ENCODE results near the gene ARHGEF7.

Gene ARHGEF7

GRCh38 chr13:111259058-111259457 lies 143.9 kb downstream of the ARHGEF7 start:
- DNase-seq: no peak

GRCh38 chr13:111261326-111261725 lies 146.2 kb downstream of the ARHGEF7 start:
- no peak for DNase-seq

GRCh38 chr13:111262281-111262680 lies 147.2 kb downstream of the ARHGEF7 start:
- DNase-seq: no peak

GRCh38 chr13:111262715-111263114 lies 147.6 kb downstream of the ARHGEF7 start:
- DNase-seq: no peak

- DNase-seq: no peak
Observed at GRCh38 chr13:111263566-111263965, 148.5 kb downstream of the ARHGEF7 start.

GRCh38 chr13:111265006-111265700 lies 150.0 kb downstream of the ARHGEF7 start:
- DNase-seq: no peak

- no peak for DNase-seq
Observed at GRCh38 chr13:111265701-111266035, 150.6 kb downstream of the ARHGEF7 start.

GRCh38 chr13:111267205-111267604 lies 152.1 kb downstream of the ARHGEF7 start:
- no peak for DNase-seq

- DNase-seq: no peak
Observed at GRCh38 chr13:111267784-111268183, 152.7 kb downstream of the ARHGEF7 start.

GRCh38 chr13:111269508-111269907 lies 154.4 kb downstream of the ARHGEF7 start:
- DNase-seq: no peak

- DNase-seq: no peak
Observed at GRCh38 chr13:111270126-111270525, 155.0 kb downstream of the ARHGEF7 start.

GRCh38 chr13:111270765-111271698 lies 155.9 kb downstream of the ARHGEF7 start:
- DNase-seq: no peak

GRCh38 chr13:111272117-111272516 lies 157.0 kb downstream of the ARHGEF7 start:
- no peak for DNase-seq

- no peak for DNase-seq
Observed at GRCh38 chr13:111275382-111275781, 160.3 kb downstream of the ARHGEF7 start.

GRCh38 chr13:111275995-111276618 lies 161.0 kb downstream of the ARHGEF7 start:
- DNase-seq: no peak

GRCh38 chr13:111278258-111278657 lies 163.1 kb downstream of the ARHGEF7 start:
- no peak for DNase-seq

GRCh38 chr13:111278743-111279652 lies 163.9 kb downstream of the ARHGEF7 start:
- DNase-seq: no peak

- no peak for DNase-seq
Observed at GRCh38 chr13:111280226-111280625, 165.1 kb downstream of the ARHGEF7 start.

- DNase-seq: no peak
Observed at GRCh38 chr13:111280681-111281585, 165.8 kb downstream of the ARHGEF7 start.

GRCh38 chr13:111281751-111282311 lies 166.7 kb downstream of the ARHGEF7 start:
- peak; percentile 9 for DNase-seq

- no peak for DNase-seq
Observed at GRCh38 chr13:111282425-111282824, 167.3 kb downstream of the ARHGEF7 start.
